Measurements from ENCODE around the gene CAPZB. TPM values are rescaled to one million over a fixed set of nuclear protein-coding genes. Genes with fewer than 3 reads are reported as not detected.
"Not testable (repeated sequence)": the region's sequence is repeated elsewhere in the genome, so short reads cannot be mapped to it uniquely, and the experiment has no call there.

Gene CAPZB
- total RNA-seq, 1 experiment from 2014 or later: 198 TPM

GRCh38 chr1:19504796-19505692 is 19.7 kb upstream of the CAPZB start:
- peaks cover 4% of the 10 kb centered on the region for H3K36me3 Mint-ChIP-seq (ENCODE audit: insufficient read depth, unreplicated experiment)
- no peaks in the 10 kb centered on the region for H3K27me3 Mint-ChIP-seq (ENCODE audit: unreplicated experiment)
- intact Hi-C loops (cut with micrococcal nuclease; ENCODE audit: unreplicated experiment): no loop called here
- CTCF ChIA-PET: no interaction called here
- no peak for TF ChIP-seq CTCF (IDR thresholded peaks at IDR 0.05; ENCODE audit: unreplicated experiment)
- no peak for DNase-seq
- H3K27ac Mint-ChIP-seq (ENCODE audit: unreplicated experiment): no peak overlapping the region
- H3K4me3 Mint-ChIP-seq (ENCODE audit: low read depth, unreplicated experiment): no peak overlapping the region
- no TSS peak for BruUV-seq (replicated peaks)
- peaks cover 11% of the 10 kb centered on the region for H3K4me1 Mint-ChIP-seq (ENCODE audit: low read depth, unreplicated experiment)
- H3K9me3 Mint-ChIP-seq (ENCODE audit: low read depth, unreplicated experiment): no peaks in the 10 kb centered on the region

- intact Hi-C loops (cut with micrococcal nuclease; ENCODE audit: unreplicated experiment); BruUV-seq (replicated peaks); H3K4me3 Mint-ChIP-seq (ENCODE audit: low read depth, unreplicated experiment); H3K27ac Mint-ChIP-seq (ENCODE audit: unreplicated experiment); CTCF ChIA-PET; H3K9me3 Mint-ChIP-seq (ENCODE audit: low read depth, unreplicated experiment); DNase-seq; H3K36me3 Mint-ChIP-seq (ENCODE audit: insufficient read depth, unreplicated experiment); H3K27me3 Mint-ChIP-seq (ENCODE audit: unreplicated experiment): not testable (repeated sequence)
- H3K4me1 Mint-ChIP-seq (ENCODE audit: low read depth, unreplicated experiment): peaks cover 11% of the 10 kb centered on the region
Measured at GRCh38 chr1:19502284-19502683, 16.9 kb upstream of the CAPZB start.

- H3K9me3 Mint-ChIP-seq (ENCODE audit: low read depth, unreplicated experiment); H3K36me3 Mint-ChIP-seq (ENCODE audit: insufficient read depth, unreplicated experiment); H3K27ac Mint-ChIP-seq (ENCODE audit: unreplicated experiment); DNase-seq; BruUV-seq (replicated peaks); H3K4me3 Mint-ChIP-seq (ENCODE audit: low read depth, unreplicated experiment); intact Hi-C loops (cut with micrococcal nuclease; ENCODE audit: unreplicated experiment); H3K4me1 Mint-ChIP-seq (ENCODE audit: low read depth, unreplicated experiment): not testable (repeated sequence)
- peaks cover 12% of the 10 kb centered on the region for H3K27me3 Mint-ChIP-seq (ENCODE audit: unreplicated experiment)
- CTCF ChIA-PET: interaction anchor here (0.7 kb wide), 1 partner anchor 827 kb away, joined by 3 read pairs; no protein-coding TSS in a partner anchor
Measured at GRCh38 chr1:19499887-19500286, 14.5 kb upstream of the CAPZB start.

- CTCF ChIA-PET: interaction anchor here (0.7 kb wide), 1 partner anchor 94 kb away, joined by 9 read pairs; no protein-coding TSS in a partner anchor
- intact Hi-C loops (cut with micrococcal nuclease; ENCODE audit: unreplicated experiment); DNase-seq; H3K4me1 Mint-ChIP-seq (ENCODE audit: low read depth, unreplicated experiment); H3K36me3 Mint-ChIP-seq (ENCODE audit: insufficient read depth, unreplicated experiment); H3K9me3 Mint-ChIP-seq (ENCODE audit: low read depth, unreplicated experiment); BruUV-seq (replicated peaks); H3K27ac Mint-ChIP-seq (ENCODE audit: unreplicated experiment); H3K4me3 Mint-ChIP-seq (ENCODE audit: low read depth, unreplicated experiment): not testable (repeated sequence)
- H3K27me3 Mint-ChIP-seq (ENCODE audit: unreplicated experiment): peaks cover 20% of the 10 kb centered on the region
Measured at GRCh38 chr1:19497443-19497842, 12.1 kb upstream of the CAPZB start.

- DNase-seq: no peak
- CTCF ChIA-PET: no interaction called here
- Mint-ChIP-seq H3K9me3 (ENCODE audit: low read depth, unreplicated experiment) (no peaks in the 10 kb centered on the region), H3K36me3 (ENCODE audit: insufficient read depth, unreplicated experiment) (no peaks in the 10 kb centered on the region), H3K4me1 (ENCODE audit: low read depth, unreplicated experiment) (no peaks in the 10 kb centered on the region), H3K27ac (ENCODE audit: unreplicated experiment) (no peak overlapping the region), H3K4me3 (ENCODE audit: low read depth, unreplicated experiment) (no peak overlapping the region), H3K27me3 (ENCODE audit: unreplicated experiment) (peaks cover 29% of the 10 kb centered on the region)
- no TSS peak for BruUV-seq (replicated peaks)
- no peak for TF ChIP-seq CTCF (IDR thresholded peaks at IDR 0.05; ENCODE audit: unreplicated experiment)
- intact Hi-C loops (cut with micrococcal nuclease; ENCODE audit: unreplicated experiment): no loop called here
Measured at GRCh38 chr1:19496527-19496874, 11.2 kb upstream of the CAPZB start.
